Activated T-cell treated with anti-CD3 and anti-CD28 coated beads for 4 hours (primary cell): ENCODE results near the gene ASIC1.
"Not testable (repeated sequence)": the region's sequence is repeated elsewhere in the genome, so short reads cannot be mapped to it uniquely, and the experiment has no call there.

Experiments
- DNase-seq: peaks from one replicate; pipeline ENCODE4 v3.0.0-alpha.2; 2020

ASIC1 gene

DNA sequence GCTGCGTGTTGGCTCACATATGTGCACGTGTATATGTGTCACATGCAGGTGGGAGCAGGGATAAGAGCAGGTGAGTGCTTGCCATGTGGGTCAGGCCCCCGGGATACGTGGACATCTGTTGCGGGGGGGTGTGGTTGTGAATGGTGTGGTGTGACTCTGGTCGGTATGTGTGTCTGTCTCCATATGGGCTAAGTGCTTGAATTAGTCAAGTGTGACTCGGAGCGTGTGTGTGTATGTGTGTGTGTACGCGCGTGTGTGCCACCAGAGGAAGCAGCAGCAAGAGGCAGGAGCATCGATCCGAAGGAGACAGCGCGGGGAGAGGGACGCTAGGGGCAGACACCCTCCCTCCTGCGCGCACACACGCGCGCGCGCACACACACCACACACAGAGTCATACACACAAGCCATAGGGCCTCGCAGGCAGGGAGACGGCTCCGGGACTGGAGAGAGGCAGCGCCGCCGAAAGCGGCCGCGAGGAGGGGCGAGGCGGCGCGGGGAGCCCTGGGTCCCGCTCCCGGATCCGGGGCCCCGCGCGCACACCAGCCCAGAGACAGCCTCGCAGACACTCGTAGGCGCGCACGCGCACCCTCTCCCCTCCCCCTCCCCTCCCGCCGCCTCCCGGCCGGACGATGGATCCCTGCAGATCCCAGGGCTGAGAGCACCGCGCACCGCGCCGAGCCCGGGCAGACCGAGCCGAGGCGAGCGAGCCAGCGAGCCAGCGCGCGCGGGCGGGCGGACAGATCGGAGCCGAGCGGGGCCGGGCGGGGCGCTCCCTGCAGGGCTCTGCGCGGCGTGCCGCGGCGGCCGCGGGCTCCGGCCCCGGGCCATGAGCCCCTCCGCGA, at the start of gene ASIC1:
ASIC1 (plus strand) TSS at position 597 of the 842 bp plus-strand sequence. CDS start 1,171 bp downstream, outside the sequence.
- DNase-seq, result peak; percentile 33

DNA sequence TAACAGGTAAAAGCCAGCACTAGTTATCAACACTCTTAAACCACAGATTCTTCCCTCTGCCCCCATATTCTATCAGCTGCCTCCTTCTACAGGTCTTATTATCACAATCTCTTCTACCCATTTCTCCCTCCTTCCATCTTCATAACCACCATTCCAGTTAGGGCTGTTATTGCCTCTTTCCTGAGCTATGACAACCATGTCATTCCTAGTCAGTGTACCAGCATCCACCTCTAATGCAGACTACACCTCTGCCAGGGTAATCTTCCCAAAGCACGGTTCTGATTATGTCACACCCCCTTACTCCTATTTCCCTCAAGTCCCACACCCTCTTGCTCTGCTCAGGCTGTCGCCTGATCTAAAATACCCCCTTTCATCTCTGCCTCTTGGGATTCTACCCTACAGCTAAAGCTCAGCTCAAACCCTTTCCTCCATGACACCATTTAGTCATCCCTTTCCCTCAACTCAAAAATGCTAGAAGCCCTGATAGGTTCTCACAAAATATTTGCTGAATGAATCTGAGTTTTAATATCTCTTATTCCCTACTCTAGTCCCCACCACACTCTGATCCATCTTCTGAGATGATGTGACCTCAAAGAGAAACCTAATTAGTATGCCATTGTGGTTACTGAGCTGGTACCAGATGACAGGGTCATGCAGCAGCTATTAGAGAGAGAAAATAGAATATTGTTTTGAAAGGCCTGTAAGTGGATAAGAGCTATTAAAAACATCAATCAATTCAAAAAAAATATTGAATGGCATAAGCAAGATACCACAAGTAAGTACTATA, 43.8 kb upstream of the ASIC1 start:
- DNase-seq, result no peak

DNA sequence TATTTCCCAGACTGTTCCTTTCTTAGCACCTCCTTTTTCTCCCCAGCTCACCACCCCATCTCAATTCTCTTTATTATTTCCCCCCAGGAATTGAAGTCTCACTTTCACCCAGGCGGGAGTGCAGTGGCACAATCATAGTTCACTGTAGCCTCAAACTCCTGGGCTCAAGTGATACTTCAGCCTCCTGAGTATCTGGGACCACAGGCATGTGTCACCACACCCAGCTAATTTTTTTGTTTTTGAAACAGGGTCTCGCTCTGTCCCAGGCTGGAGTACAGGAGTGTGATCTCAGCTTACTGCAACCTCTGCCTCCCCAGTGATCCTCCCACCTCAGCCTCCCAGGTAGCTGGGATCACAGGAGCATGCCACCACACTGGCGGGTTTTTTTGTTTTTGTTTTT, 43.1 kb upstream of the ASIC1 start:
- no peak for DNase-seq

DNA sequence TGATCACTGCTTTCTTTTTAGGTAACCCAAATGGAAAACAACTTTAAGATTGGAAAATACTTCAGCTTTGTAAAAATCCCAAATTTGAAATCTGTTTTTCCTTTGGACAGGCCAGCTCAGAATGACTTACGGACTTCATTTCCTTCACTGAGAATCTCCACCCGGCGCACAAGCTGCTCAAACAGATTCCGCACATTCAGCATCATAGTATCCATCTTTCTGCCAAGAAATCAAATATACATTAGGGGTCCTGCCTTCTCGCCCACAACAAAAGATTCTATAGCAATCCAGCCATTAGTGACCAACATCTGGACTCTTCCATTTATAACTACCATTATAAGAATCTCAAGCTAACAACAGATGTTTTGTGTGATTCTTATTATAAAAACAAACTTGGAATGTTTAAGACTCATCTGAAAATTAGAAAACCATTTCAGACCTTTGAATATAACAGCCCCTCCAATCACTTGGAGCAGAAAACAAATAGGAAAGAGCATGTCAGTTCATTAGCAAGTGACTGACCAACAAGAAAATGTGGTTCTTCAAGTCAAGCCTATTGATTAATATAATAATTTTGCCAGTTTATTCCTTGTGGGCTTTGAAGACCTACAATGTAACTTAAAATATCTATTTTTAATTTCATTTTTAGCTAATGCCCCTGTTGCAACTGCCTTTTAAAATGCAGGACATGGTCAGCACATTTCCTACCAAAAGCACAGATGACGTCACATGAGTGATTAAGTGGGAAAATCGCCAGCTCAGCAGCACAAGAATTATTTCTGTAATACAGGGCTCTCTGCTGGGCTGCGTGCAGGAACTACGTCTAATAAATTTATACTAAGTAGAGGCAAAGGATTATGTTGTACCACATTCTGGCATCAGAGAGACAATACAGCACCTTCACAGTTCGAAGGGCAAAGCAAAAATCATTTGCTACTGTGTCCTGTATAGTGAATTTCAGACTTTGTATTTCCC, 40.6 kb upstream of the ASIC1 start:
- DNase-seq, result no peak

DNA sequence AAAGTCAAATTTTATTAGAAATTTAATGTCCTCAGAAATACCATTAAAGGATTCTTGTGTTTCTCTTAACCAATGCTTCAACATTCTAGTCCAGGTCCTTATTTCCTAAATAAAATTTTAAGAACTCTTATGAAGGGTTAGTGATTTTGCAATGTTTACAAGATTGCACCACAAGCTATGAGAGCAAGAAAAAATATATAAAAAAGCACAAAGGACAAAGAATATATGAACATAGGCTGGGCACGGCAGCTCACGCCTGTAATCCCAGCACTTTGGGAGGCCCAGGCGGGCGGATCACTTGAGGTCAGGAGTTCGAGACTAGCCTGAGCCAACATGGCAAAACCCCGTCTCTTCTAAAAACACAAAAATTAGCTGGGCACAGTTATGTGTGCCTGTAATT, 39.8 kb upstream of the ASIC1 start:
- no peak for DNase-seq

DNA sequence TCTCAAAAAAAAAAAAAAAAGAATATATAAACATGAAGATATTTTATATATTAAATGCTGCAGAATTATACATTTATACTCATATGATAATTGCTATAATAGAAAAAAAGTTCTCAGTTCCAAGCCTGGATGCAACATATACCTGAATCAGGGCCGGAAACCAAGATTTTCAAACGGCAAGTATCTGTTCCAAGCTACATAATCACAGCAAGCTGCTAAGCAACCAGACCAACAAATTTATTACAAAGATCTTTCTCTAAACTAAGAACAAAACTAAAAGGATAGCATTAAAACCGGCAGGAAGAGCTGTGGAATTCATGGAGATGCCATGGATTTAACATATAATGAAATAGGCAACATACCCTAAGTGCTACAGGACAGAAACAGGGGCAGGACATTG, 39.2 kb upstream of the ASIC1 start:
- DNase-seq, result no peak

DNA sequence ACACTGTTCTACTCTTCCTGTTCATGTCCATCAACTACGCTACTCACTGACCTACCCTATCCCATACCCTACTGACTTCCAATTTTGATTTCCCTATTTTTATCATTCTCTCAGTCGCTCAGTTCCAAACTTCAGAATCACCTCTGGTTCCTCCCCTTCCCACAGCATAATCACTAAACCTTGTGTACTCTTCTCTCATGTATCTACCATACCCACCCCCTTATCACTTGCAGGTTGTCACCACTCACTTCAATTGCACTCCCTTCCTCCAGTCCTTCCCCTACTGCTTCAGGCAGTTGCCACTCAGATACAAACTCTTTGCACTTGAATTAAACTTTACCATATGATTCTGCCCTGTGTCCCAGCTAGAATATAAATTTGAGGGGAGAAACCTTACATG, 38.4 kb upstream of the ASIC1 start:
- DNase-seq, result no peak

DNA sequence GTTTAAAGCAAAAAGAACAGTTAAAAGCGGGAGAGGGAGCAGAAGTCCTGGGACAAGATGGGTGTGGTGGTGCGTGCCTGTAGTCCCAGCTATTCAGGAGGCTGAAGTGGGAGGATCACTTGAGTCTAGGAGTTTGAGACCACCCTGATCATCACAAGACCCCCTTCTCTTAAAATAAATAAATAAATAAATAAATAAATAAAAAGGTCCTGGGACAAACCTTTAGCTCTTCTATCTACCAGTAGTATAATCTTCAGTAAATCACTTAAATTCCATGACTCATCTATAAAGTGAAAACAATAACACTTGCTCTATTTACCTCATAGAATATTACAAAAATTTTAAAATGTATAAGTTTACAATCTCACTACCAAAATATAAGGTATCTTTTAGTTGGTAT, 37.9 kb upstream of the ASIC1 start:
- no peak for DNase-seq

DNA sequence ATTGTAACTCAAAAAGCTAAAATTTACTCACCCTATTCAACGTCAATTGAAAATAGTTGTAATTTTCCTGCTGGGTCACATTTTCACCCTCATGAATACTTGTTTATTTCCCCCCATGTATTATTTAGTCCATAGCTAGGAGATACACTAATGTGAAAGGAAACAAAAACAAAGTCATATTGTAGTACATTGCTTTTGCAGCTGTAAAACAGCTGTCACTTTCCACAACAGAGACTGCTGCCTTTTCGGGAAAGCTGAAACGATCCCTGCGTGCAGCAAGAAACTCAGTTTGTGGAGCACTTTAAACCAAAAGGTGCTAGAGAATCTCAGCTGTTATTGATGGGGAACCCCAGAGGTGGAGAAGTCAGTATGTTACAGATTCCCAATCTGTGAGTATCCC, 36.4 kb upstream of the ASIC1 start:
- DNase-seq, result no peak

DNA sequence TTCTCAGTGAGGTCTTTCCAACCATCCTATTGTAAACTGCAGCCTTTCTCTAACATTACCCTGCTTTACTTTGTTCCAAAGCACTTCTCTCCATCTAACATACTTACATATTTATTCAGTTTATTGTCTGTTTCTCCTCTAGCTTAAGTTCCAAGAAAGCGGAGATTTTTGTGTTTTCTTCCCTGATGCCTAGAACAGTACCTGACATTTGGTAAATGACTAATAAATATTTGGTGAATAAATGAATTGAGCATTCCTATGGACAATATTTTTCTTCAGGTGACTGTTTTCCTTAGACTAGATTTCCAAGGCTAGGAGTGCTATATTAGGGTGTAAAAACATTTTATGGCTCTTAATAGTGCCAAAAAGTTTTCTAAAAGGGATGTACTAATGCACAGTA, 34.5 kb upstream of the ASIC1 start:
- no peak for DNase-seq

DNA sequence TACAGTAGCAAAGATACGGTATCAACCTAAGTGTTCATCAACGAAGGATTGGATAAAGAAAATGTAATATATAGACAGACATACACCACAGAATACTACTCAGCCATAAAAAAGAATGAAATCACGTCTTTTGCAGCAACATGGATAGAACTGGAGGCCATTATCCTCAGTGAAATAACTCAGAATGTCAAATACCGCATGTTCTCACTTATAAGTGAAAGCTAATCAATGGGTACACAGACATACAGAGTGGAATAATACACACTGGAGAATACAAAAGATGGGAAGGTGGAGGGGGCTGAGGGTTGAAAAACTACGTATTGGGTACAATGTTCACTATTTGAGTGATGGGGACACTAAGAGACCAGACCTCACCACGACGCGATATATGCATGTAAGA, 33.2 kb upstream of the ASIC1 start:
- no peak for DNase-seq

DNA sequence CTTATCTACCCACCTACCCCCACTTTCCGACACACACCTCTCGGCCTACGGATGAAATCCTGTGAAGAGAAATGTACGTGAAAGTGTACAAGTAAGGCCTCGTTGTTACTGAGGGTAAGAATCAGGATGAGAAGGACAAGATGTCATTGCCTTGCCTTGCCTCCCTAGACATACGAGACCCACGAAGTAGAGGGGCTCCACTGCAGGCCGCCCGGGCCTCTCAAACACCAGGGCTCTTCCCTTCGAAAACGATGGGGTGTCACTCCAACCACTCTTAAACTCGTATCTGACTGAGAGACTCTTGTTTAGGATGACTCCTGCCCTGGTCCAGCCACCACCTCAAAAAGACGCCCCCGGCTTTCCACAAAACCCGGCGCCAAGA, 32.6 kb upstream of the ASIC1 start:
- no peak for DNase-seq

DNA sequence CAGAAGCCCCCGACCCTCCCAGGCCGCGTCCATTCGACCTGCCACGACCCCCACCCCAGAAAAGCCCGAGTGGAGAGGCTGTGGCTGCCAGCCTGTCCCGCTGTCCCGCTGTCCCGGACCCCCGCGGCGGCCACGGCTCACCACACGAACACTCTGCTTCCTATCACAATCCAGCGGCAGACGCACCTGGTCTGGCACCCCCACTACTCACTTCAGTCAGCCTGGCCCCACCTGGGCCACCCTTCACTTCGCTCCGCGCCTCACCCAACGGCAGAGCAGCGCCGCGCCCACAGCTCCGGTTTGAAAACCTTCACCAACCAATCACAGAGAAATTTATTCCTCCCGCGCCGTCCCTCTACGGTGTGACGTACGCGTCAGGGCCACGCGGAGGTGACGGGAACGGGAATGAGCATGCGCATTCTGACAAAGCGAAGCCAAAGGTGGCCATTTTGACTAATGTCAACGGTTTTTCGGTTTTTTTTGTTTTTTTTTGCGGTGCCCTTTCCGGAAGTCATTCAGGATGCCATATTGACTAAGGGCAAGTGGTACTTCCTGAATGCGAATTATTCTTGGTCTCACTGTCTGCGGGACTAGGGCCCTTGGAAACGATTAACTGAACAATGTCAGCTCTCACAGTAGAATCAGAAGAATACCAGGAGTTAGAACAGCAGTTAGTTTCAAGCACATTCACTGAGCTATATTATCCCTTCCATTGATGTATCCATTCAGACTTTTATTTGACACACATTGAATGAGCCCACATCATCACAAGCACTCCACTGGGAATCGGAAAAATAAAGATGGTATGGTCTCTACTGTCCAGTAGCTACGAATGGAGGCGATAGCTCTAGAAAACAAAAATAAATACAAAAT, 32.0 kb upstream of the ASIC1 start, which contains the start of gene RACGAP1:
RACGAP1 (minus strand) TSS at position 308 of the 873 bp plus-strand sequence. CDS start 8,779 bp downstream, outside the sequence.
- DNase-seq, result peak; percentile 92

DNA sequence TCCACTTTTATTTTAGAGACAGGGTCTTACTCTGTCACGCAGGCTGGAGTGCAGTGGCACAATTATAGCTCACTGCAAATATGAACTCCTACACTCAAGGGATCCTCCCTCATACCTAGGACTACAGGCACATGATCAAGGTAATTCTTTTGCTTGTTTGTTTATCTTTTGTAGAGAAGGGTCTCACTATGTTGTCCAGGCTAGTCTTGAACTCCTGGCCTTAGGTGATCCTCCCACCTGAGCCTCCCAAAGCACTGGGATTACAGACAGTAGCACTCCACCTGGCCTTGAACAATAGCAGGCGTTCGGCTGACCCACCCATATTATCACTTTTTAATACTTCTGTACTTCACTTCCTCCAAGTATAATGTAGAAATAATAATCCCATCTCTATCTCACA, 30.7 kb upstream of the ASIC1 start:
- no peak for DNase-seq

DNA sequence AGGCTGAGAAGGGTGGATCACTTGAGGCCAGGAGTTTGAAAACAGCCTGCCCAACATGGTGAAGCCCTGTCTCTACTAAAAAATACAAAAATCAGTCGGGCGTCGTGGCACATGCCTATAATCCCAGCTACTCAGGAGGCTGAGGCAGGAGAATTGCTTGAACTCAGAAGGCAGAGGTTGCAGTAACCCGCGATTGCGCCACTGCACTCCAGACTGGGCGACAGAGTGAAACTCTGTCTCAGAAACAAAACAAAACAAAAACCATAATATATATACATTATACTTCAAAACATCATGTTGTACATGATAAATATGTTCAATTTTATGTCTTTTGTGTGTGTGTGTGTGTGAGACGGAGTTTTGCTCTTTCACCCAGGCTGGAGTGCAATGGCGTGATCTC, 26.9 kb upstream of the ASIC1 start:
- not testable (repeated sequence) for DNase-seq

DNA sequence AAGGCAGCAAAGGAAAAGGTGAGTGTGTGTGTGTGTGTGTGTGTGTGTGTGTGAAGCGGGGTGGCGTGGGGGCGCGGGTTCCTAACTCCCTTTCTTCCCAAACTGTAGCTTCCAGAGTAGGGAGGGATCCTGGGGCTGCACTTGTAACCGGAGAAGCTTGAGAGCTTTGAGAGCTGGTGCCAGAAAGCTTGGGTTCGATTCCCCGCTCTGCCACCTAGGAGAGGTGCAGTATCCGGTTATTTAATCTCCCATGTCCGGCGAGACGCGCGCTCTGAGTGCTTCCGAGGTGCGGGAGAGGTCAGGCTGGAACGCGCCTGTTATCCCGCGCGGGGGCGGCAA, 24.9 kb upstream of the ASIC1 start:
- DNase-seq, result no peak

DNA sequence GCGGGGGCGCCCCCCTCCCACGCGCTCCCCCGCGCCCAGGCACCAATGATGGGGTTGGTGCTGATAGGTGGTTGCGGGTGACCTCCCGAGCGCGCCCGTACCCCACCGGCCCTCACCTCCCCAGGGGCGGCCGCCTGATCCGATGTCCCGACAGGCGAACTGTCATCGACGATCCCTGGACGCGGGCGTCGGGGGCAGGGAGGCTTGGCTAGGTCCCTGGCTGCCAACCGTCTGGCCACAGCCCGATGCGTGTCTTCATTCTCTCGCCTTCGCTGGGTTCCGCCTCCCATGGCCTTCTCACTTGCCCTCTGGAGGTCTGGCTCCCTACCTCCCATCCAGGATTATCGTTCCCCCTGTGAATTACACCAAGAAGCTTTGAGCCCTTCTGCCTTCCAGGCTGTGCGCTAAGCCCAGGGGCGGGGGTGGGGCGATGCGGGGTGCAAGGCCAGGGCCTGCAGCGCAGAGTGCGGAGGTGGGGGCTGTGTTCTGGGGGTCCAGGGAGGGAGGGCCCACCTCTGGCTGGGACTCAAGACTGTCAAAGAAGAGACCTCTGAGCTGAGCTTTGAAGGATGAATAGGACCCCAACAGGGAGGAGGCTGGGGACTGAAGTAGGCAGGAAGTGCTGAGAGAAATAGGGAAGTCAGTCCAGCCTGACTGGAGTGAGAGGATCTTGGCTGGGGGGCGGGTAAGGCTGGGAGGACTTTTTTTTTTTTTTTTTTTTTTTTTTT, 24.4 kb upstream of the ASIC1 start:
- no peak for DNase-seq

DNA sequence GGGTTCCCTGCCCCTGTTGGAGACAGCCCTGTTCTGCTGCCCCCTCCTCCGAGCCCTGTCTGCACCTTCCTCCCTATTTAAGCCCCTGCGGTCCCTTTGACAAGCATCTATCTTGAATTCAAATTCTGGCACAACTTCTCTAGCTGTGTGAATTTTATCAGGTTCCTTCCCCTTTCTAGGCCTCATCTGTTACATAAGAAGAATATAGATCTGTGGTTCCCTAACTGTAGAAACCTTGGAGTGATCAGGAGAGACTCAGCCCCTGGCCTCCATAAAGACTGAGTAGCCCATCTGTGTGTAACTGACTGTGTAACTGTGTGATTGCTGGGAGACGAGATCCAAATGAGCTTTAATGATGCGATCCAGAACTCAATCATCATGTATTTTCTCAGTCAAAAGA, 19.1 kb upstream of the ASIC1 start:
- no peak for DNase-seq

DNA sequence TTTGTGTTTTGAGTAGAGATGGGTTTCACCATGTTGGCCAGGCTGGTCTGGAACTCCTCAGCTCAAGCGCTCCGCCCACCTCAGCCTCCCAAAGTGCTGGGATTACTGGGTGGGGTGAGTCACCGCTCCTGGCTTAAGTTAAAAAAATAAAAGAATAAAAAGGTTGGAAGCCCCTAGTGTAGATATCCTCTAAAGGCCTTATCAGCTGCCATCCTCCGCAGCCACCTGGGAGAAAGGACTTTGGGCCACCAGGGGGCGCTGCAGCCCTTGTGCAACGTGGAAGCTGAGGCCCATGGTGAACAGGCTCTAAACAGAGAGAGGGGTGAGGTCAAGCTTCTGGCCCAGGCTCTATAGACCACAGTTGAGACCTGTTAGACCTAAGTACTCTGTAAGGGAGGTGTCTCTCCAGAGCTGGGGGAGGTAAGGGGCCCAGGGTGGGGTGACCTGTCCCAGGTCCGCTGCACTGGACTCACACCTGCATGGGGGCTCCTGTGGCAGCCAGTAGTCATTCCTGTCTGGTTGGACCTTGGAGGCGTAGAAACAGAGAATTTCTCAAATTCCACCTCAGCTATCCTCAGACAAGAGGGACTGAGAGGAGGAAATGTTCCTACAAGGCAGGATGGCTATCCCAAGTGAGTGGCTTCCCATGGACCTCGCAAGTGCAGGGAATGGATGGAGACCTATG, 18.1 kb upstream of the ASIC1 start:
- DNase-seq, result peak; percentile 80

DNA sequence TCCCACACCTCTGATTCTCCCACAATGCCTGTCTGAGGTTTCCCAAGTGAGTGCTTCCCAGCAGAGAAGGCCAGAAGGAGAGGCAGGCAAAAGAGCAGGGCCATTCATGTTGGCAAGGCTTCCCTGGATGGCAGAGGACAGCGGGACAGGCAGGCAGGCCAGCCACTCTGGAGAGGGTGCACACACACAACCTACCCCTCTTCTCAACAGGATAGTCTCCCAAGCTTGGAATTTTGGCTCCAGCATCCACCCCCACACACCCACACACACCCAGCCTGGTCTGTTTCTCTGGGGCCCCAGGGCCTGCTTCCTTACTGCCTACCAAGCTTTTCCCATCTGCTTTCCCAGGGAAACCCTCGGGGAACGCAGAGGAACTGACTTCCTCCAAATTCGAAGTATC, 16.7 kb upstream of the ASIC1 start:
- no peak for DNase-seq
